Right renal cortex interstitium (tissue), 3 donors: ENCODE results near the gene PAX3. TPM values are rescaled to one million over a fixed set of nuclear protein-coding genes. Genes with fewer than 3 reads are reported as not detected.

Experiments used
- DNase-seq, 3 donors: peaks; one replicate each; pipeline ENCODE4 v3.0.0-alpha.2; 2013; ENCODE audit warnings: low read depth in 3 of 3, low spot score in 2 of 3
- polyA plus RNA-seq, 3 donors: library from polyadenylated mRNA; unstranded; fragments of 120-200 nt; gene quantifications; one replicate each; pipeline ENCODE4 v1.2.1, GENCODE V29; 2013; ENCODE audit not compliant: insufficient read length in 3 of 3

The PAX3 gene
- not detected for polyA plus RNA-seq

- no peak for DNase-seq
Observed at GRCh38 chr2:222298311-222299150, at the start of gene PAX3. Gene PAX3 (minus strand): TSS chr2:222298998. CDS start chr2:222298615, 383 bp downstream.

GRCh38 chr2:222341331-222341730 lies 42.5 kb upstream of the PAX3 start:
- DNase-seq = no peak

- no peak for DNase-seq
Observed at GRCh38 chr2:222338374-222338773, 39.6 kb upstream of the PAX3 start.

GRCh38 chr2:222336931-222337330 lies 38.1 kb upstream of the PAX3 start:
- no peak for DNase-seq

GRCh38 chr2:222336442-222336841 lies 37.6 kb upstream of the PAX3 start:
- DNase-seq = no peak

- DNase-seq = no peak
Observed at GRCh38 chr2:222334914-222335313, 36.1 kb upstream of the PAX3 start.

- DNase-seq = no peak
Observed at GRCh38 chr2:222333397-222333796, 34.6 kb upstream of the PAX3 start.

- no peak for DNase-seq
Observed at GRCh38 chr2:222332116-222332515, 33.3 kb upstream of the PAX3 start.

- DNase-seq = no peak
Observed at GRCh38 chr2:222330910-222331309, 32.1 kb upstream of the PAX3 start.

GRCh38 chr2:222322236-222322635 lies 23.4 kb upstream of the PAX3 start:
- no peak for DNase-seq

- DNase-seq = no peak
Observed at GRCh38 chr2:222320436-222321395, 21.9 kb upstream of the PAX3 start.

- DNase-seq = no peak
Observed at GRCh38 chr2:222319586-222320435, 21.0 kb upstream of the PAX3 start.

GRCh38 chr2:222318712-222319585 lies 20.2 kb upstream of the PAX3 start:
- no peak for DNase-seq

GRCh38 chr2:222318026-222318711 lies 19.4 kb upstream of the PAX3 start:
- DNase-seq = no peak

- DNase-seq = no peak
Observed at GRCh38 chr2:222315443-222316121, 16.8 kb upstream of the PAX3 start.

- DNase-seq = no peak
Observed at GRCh38 chr2:222313816-222314215, 15.0 kb upstream of the PAX3 start.

- no peak for DNase-seq
Observed at GRCh38 chr2:222311978-222312738, 13.4 kb upstream of the PAX3 start.
